Measurements from ENCODE around the gene PDHA2.

DNA sequence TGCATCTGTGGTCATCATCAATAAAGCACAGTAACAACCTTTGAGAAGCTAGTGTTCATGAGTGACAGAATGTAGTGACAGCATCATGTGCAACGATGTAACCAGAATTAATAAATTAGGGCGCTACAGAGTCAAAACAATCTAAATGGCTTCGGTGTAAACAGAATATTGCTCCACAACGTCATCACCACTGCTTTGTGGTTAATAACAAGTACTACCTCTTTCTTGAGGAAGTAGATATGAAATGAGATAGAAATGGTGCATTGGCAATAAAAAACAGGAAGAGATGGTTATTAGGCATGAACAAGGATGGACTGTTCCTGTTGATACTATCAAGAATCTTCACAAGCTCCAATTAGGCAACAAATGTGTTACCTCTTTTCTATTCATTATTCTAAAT is 8.7 kb upstream of the PDHA2 start:
- TF ChIP-seq EZH2 (IDR thresholded peaks at IDR 0.05; ENCODE audit: insufficient read depth, poor library complexity, severe bottlenecking) (no peak), EZH2phosphoT487 (IDR thresholded peaks at IDR 0.05; ENCODE audit: insufficient read depth, low read depth) (no peak)

All from GM23248 (cell line).